GM21367 (cell line): ENCODE measurements around the gene FAM228B.

Source experiments
- ATAC-seq: cut with Tn5 transposase; IDR thresholded peaks from one replicate; pipeline ENCODE4 v1.9.1; 2021; ENCODE audit not compliant: unreplicated experiment

The FAM228B gene

GRCh38 chr2:24200799-24201198 lies 77.5 kb downstream of the FAM228B start:
- ATAC-seq = no peak

- ATAC-seq = no peak
These were observed 79.9 kb downstream of the FAM228B start for GRCh38 chr2:24203029-24203786.

GRCh38 chr2:24203787-24204150 lies 80.5 kb downstream of the FAM228B start:
- ATAC-seq = no peak

GRCh38 chr2:24204505-24204904 lies 81.2 kb downstream of the FAM228B start:
- no peak for ATAC-seq

GRCh38 chr2:24205131-24205530 lies 81.9 kb downstream of the FAM228B start:
- no peak for ATAC-seq

- no peak for ATAC-seq
These were observed 83.0 kb downstream of the FAM228B start for GRCh38 chr2:24206242-24206641.

GRCh38 chr2:24206714-24207113 lies 83.4 kb downstream of the FAM228B start:
- no peak for ATAC-seq

GRCh38 chr2:24207359-24207758 lies 84.1 kb downstream of the FAM228B start:
- no peak for ATAC-seq

GRCh38 chr2:24208490-24208889 lies 85.2 kb downstream of the FAM228B start:
- no peak for ATAC-seq

- no peak for ATAC-seq
These were observed 86.3 kb downstream of the FAM228B start for GRCh38 chr2:24209389-24210105.

GRCh38 chr2:24210106-24210455 lies 86.8 kb downstream of the FAM228B start:
- ATAC-seq = no peak

GRCh38 chr2:24210723-24211122 lies 87.5 kb downstream of the FAM228B start:
- ATAC-seq = no peak

- no peak for ATAC-seq
These were observed 88.1 kb downstream of the FAM228B start for GRCh38 chr2:24211408-24211807.

- ATAC-seq = peak; percentile 94
These were observed 91.6 kb downstream of the FAM228B start for GRCh38 chr2:24214880-24215279.
